GM15510 (cell line): ENCODE measurements around the gene WEE2.

Experiments used
- POLR2A ChIP-seq: IDR thresholded peaks from 3 replicates; pipeline ENCODE4 v1.6.1; 2011; ENCODE audit warnings: borderline replicate concordance; ENCODE audit not compliant: insufficient read length; ENCODE audit errors: extremely low read depth

WEE2 gene

GRCh38 chr7:141708351-141708750 is at the start of gene WEE2:
Gene WEE2, plus strand, starts transcription at chr7:141708353. Its CDS starts 406 bp downstream, at chr7:141708759.
- no peak for TF ChIP-seq POLR2A

DNA sequence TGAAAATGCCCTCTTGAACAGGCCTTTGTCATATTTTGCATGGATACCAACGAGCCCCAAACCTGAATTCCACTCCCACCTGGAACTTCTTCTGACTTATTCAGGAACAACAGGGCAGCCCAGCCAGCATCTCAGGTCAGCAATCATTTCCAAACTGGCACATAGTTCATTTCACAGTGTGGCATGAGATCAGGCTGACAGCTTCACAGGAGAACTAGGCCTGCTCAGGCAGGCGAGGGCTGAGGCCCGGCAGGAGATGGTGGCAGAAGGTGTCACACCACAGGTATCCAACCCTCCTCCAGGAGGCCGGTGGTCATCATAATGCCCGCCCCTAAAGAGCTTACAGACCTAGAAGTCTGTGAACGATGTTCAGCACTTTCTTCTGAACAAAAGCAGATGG is 48.7 kb upstream of the WEE2 start:
- TF ChIP-seq POLR2A, result no peak

DNA sequence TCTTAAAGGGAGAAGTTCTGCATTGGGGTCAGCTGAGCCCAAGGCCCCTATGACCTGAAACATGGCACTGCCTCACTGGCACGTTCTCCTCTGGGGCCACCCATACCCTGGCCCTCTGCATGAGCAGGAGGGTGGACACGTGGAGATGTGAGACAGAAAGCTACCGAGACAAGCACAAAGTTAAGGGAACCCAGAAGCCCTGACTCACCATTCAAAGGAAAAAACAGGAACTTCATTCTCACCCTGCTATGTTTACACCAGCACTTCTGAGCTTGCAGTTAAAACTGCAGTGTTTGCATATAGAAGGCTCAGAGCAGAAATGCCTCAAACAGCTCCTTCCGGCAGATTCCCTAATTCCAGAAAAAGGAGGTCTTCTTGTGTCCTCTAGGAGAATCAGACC is 47.9 kb upstream of the WEE2 start:
- no peak for TF ChIP-seq POLR2A

DNA sequence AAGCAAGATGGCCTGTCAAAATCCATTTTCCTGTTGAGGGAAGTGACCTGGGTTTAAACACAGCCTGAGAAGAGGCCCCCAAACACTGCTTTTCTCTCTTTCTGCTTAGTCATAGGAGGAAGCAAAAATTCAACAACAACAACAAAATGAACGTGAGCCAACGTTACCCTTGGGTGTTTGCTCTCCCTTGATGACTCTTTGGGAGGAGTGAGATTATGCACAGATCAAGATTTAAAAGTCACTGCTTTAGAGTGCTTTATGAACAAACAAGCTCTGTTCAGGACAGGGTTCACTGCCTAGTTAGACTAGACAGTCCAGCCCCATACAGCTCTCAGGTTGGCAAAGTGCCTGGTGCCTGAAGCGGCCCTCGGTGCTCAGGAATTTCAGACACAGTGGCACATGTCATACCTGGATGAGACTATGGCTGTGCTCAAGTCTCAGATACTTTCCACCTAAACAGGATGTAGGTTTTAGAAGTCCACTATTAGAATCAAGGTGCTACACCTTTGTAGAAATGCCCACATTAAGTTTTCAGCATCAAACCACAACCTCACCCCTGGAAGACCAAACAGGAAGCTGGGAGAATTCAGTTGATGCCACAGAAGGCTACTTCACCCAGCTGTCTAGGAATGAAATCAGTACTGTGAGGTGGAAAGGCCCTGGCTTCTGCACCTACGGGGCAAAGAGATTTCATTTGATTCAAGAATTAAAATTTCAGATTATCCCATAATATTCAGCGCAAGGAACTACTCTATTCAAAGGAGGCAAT is 44.9 kb upstream of the WEE2 start:
- TF ChIP-seq POLR2A, result no peak

DNA sequence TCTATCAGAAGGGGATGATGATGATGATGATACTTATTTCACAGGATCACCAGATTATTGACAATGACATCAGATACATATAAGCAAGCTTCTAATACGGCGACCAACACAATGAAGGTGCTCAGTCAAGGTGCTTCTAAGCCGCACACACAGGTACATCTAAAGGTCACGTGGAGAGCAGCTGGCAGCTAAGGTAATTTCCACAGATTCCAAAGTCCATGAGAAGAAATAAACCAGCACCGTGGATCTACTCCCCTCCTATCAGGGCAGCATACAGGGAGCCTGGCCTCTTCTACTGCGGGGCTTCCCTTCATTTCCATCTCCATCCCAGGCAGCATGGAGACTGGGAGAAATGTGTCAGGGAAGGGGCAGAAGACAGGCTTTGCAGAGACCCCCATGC is 43.7 kb upstream of the WEE2 start:
- no peak for TF ChIP-seq POLR2A

- TF ChIP-seq POLR2A, result no peak
These were observed 42.7 kb upstream of the WEE2 start for GRCh38 chr7:141665208-141666035.

GRCh38 chr7:141666071-141666470 is 42.1 kb upstream of the WEE2 start:
- TF ChIP-seq POLR2A, result no peak

DNA sequence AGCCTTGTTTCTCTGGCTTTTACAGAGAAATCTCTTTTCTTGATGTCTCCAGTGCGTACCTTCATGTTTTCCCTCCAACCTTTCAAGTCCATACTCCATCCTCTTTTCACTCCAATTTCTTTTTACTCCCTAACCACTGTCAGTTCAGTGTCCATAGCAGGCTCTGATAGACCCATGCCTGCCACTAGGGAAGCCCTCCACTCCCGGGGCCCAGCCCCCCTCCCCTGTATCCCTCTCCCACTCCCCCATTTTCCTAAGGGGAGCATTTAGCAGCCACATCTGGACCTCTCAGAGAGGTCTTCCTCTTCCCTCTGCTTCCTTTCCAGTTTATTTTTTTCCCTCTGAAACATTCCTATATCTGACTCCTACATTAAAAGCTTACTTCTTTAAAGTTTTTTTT is 39.3 kb upstream of the WEE2 start:
- no peak for TF ChIP-seq POLR2A

- no peak for TF ChIP-seq POLR2A
These were observed 36.3 kb upstream of the WEE2 start for GRCh38 chr7:141671705-141672496.

DNA sequence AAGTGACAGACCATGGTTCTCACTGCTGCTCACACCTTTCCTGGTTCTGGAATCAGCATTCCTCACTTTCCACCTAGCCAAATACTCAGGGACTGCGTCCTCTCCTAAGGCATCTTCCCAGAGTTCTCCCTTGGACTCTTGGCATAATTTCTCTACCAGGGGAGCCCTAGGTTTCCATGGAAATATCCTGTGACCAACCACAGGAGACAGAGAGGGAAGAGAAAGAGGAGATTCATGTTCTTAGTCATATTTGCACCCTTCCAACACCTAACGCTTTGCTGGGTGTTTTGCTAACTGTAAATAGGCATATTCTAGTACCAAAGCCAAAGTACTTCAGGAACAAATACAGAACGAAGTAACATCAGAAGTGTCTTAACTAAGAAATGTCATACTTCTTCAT is 34.8 kb upstream of the WEE2 start:
- TF ChIP-seq POLR2A, result no peak

DNA sequence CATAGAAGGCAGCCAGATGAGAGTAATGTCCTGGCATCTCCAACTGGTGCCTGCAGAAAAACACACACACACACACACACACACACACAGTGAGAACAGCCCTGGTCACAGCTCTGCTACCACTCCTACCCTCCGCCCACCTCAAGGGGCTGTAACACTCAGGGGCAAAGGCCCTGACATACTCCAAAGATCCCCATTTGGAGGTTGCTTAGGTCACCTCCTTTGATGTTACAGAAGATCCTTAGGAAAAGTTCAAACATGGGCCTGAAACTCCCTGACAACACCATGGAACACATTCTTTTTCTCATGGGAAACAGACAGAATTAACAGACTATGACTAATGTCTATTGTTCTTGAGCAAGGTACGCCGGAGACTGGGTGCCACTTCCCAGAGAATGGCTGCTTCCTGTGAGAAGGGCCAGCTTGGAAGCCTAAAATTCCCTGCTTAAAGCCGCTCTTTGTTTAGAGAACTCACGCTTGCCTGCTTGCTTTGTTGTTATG is 33.9 kb upstream of the WEE2 start:
- no peak for TF ChIP-seq POLR2A

DNA sequence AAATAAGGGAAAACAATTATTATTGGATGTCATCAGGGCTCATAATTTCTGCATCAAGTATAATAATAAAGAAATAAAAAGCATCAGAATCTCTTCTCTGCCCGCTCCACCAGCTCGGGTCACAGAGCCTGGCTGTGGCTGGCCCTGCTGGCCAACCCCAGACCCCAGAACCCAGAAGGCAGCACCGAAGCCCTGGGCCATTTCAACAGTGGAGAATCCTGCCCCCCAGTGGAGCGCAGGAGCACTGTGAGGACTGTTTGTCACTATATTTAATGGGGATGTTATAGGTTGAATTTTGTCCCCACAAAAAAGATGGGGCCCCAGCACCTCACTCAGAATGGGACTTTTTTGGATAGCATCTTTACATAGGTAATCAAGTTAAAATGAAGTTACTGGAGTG is 33.5 kb upstream of the WEE2 start:
- TF ChIP-seq POLR2A, result no peak

- no peak for TF ChIP-seq POLR2A
These were observed 32.5 kb upstream of the WEE2 start for GRCh38 chr7:141675436-141676215.

GRCh38 chr7:141676618-141677017 is 31.5 kb upstream of the WEE2 start:
- TF ChIP-seq POLR2A, result no peak
